H7 (cell line): ENCODE data around the gene ABLIM3. TPM values are rescaled to one million over a fixed set of nuclear protein-coding genes. Genes with fewer than 3 reads are reported as not detected.

ENCODE experiments used
- DNase-seq: peaks from one replicate; pipeline ENCODE4 v3.0.0; 2012
- H3K27me3 ChIP-seq: 2 replicates; pipeline ENCODE4 v1.6.0; 2011; ENCODE audit warnings: mild to moderate bottlenecking, low read length; ENCODE audit not compliant: control insufficient read depth, insufficient read depth
- H3K36me3 ChIP-seq: replicated peaks from 2 replicates; pipeline ENCODE4 v1.5.1; 2011; ENCODE audit warnings: low read length; ENCODE audit not compliant: control insufficient read depth, insufficient read depth
- H3K4me3 ChIP-seq: 2 replicates; pipeline ENCODE4 v1.5.1; 2011; ENCODE audit warnings: low read depth, mild to moderate bottlenecking, control low read depth, low read length, moderate library complexity; ENCODE audit not compliant: insufficient read depth
- total RNA-seq: library from RNA; depleted of rRNA; stranded (reverse); fragments of >200 nt; shearing (Covaris generic); gene quantifications from 2 replicates; pipeline ENCODE4 v1.2.3, GENCODE V29; 2014

Gene ABLIM3
- total RNA-seq, 1 experiment from 2014 or later = 0.03 TPM

GRCh38 chr5:149205625-149206523 is 64.6 kb downstream of the ABLIM3 start:
- no peaks in the 10 kb centered on the region for H3K27me3 ChIP-seq
- DNase-seq = no peak
- H3K36me3 ChIP-seq = no peaks in the 10 kb centered on the region
- H3K4me3 ChIP-seq = no peak overlapping the region

GRCh38 chr5:149206524-149207141 is 65.3 kb downstream of the ABLIM3 start:
- no peaks in the 10 kb centered on the region for H3K36me3 ChIP-seq
- H3K27me3 ChIP-seq = no peaks in the 10 kb centered on the region
- H3K4me3 ChIP-seq = no peak overlapping the region
- DNase-seq = no peak

GRCh38 chr5:149207831-149208230 is 66.5 kb downstream of the ABLIM3 start:
- Histone ChIP-seq H3K36me3 (no peaks in the 10 kb centered on the region), H3K4me3 (no peak overlapping the region), H3K27me3 (no peaks in the 10 kb centered on the region)
- DNase-seq = no peak

- Histone ChIP-seq H3K4me3 (no peak overlapping the region), H3K27me3 (no peaks in the 10 kb centered on the region)
- DNase-seq = no peak
Measured at GRCh38 chr5:149210225-149210624, 68.9 kb downstream of the ABLIM3 start.

GRCh38 chr5:149210968-149211490 is 69.7 kb downstream of the ABLIM3 start:
- Histone ChIP-seq H3K27me3 (no peaks in the 10 kb centered on the region), H3K4me3 (no peak overlapping the region), H3K36me3 (no peaks in the 10 kb centered on the region)
- peak; percentile 41 for DNase-seq

More at GRCh38 chr5:149210225-149210624, 68.9 kb downstream of the ABLIM3 start:
- H3K36me3 ChIP-seq = no peaks in the 10 kb centered on the region

GRCh38 chr5:149211566-149211965 is 70.3 kb downstream of the ABLIM3 start:
- Histone ChIP-seq H3K4me3 (no peak overlapping the region), H3K27me3 (no peaks in the 10 kb centered on the region), H3K36me3 (no peaks in the 10 kb centered on the region)
- no peak for DNase-seq

GRCh38 chr5:149212198-149212951 is 71.1 kb downstream of the ABLIM3 start:
- Histone ChIP-seq H3K4me3 (no peak overlapping the region), H3K36me3 (no peaks in the 10 kb centered on the region), H3K27me3 (no peaks in the 10 kb centered on the region)
- no peak for DNase-seq

GRCh38 chr5:149213264-149213880 is 72.1 kb downstream of the ABLIM3 start:
- Histone ChIP-seq H3K27me3 (no peaks in the 10 kb centered on the region), H3K36me3 (no peaks in the 10 kb centered on the region), H3K4me3 (no peak overlapping the region)
- no peak for DNase-seq

GRCh38 chr5:149215478-149216090 is 74.3 kb downstream of the ABLIM3 start:
- no peak overlapping the region for H3K4me3 ChIP-seq
- DNase-seq = no peak
- H3K27me3 ChIP-seq = no peaks in the 10 kb centered on the region
- no peaks in the 10 kb centered on the region for H3K36me3 ChIP-seq

GRCh38 chr5:149216496-149216895 is 75.2 kb downstream of the ABLIM3 start:
- Histone ChIP-seq H3K27me3 (no peaks in the 10 kb centered on the region), H3K4me3 (no peak overlapping the region), H3K36me3 (no peaks in the 10 kb centered on the region)
- DNase-seq = no peak

- Histone ChIP-seq H3K27me3 (no peaks in the 10 kb centered on the region), H3K36me3 (no peaks in the 10 kb centered on the region), H3K4me3 (no peak overlapping the region)
- DNase-seq = no peak
Measured at GRCh38 chr5:149217096-149217802, 76.0 kb downstream of the ABLIM3 start.

GRCh38 chr5:149217803-149218155 is 76.5 kb downstream of the ABLIM3 start:
- no peak for DNase-seq
- Histone ChIP-seq H3K27me3 (no peaks in the 10 kb centered on the region), H3K36me3 (no peaks in the 10 kb centered on the region), H3K4me3 (no peak overlapping the region)

- no peaks in the 10 kb centered on the region for H3K27me3 ChIP-seq
- no peak overlapping the region for H3K4me3 ChIP-seq
- no peak for DNase-seq
- no peaks in the 10 kb centered on the region for H3K36me3 ChIP-seq
Measured at GRCh38 chr5:149219584-149219983, 78.3 kb downstream of the ABLIM3 start.
